SK-N-SH (cell line): ENCODE results near the gene TACC2. TPM values are rescaled to one million over a fixed set of nuclear protein-coding genes. Genes with fewer than 3 reads are reported as not detected.

ENCODE experiments used
- CTCF ChIA-PET: fragments of 300-600, 350-600 bp; formaldehyde crosslinking; extraction: SDS; loops from one replicate; lab custom pipeline; 2021; lab: Yijun Ruan, JAX
- POLR2A ChIA-PET: fragments of 350-600 bp; sonication (Branson Sonifier 250); formaldehyde crosslinking; extraction: SDS; loops from one replicate; lab custom pipeline; 2020; ENCODE audit warnings: antibody characterized with exemption, inconsistent platforms; lab: Yijun Ruan, JAX
- DNase-seq: peaks from one replicate; pipeline ENCODE4 v3.0.0; 2012
- H2AFZ ChIP-seq: fragments of 200-600 bp; sonication (generic); 2 replicates; pipeline ENCODE4 v1.8.1; 2016; ENCODE audit warnings: antibody characterized with exemption, mild to moderate bottlenecking, low read depth
- H3F3A ChIP-seq: fragments of 200-600 bp; sonication (generic); replicated peaks from 2 replicates; pipeline ENCODE3; 2016; ENCODE audit warnings: antibody characterized with exemption, mild to moderate bottlenecking; ENCODE audit not compliant: insufficient read depth
- H3K27ac ChIP-seq, 2 experiments: fragments of 200-500 bp in 1 of 2; fragments of 200-600 bp in 1 of 2; sonication (Bioruptor generic) in 1 of 2; sonication (generic), shearing (Covaris generic) in 1 of 2; 2 replicates each; pipeline versions ENCODE4 v1.5.1 to v1.6.1; 2014 to 2016; ENCODE audit warnings: low read depth in 2 of 2, inconsistent platforms in 1 of 2, low read length in 1 of 2, mild to moderate bottlenecking in 1 of 2, mixed read lengths in 1 of 2
- H3K27me3 ChIP-seq: fragments of 200-600 bp; sonication (generic), shearing (Covaris generic); 2 replicates; pipeline ENCODE4 v1.6.1; 2016; ENCODE audit warnings: mixed run types; ENCODE audit not compliant: insufficient read depth
- H3K36me3 ChIP-seq, 2 experiments: fragments of 200-500 bp in 1 of 2; fragments of 200-600 bp in 1 of 2; sonication (Bioruptor generic) in 1 of 2; sonication (generic) in 1 of 2; replicated peaks in 1 of 2; 2 replicates each; pipeline versions ENCODE3 to v1.5.1; 2014 to 2016; ENCODE audit warnings: low read length in 1 of 2, mild to moderate bottlenecking in 1 of 2; ENCODE audit not compliant: insufficient read depth in 2 of 2, control insufficient read depth in 1 of 2
- H3K4me1 ChIP-seq, 2 experiments: fragments of 200-500 bp in 1 of 2; fragments of 200-600 bp in 1 of 2; sonication (Bioruptor generic) in 1 of 2; sonication (generic), shearing (Covaris generic) in 1 of 2; 2 replicates each; pipeline versions ENCODE4 v1.5.1 to v1.6.1; 2014 to 2016; ENCODE audit warnings: low read depth in 1 of 2, low read length in 1 of 2, mixed run types in 1 of 2; ENCODE audit not compliant: insufficient read depth in 2 of 2, control insufficient read depth in 1 of 2
- H3K4me2 ChIP-seq: fragments of 200-600 bp; sonication (generic), shearing (Covaris generic); 2 replicates; pipeline ENCODE4 v1.6.1; 2017; ENCODE audit warnings: mixed run types
- H3K4me3 ChIP-seq, 2 experiments: fragments of 200-500 bp in 1 of 2; fragments of 200-600 bp in 1 of 2; sonication (Bioruptor generic) in 1 of 2; sonication (generic), shearing (Covaris generic) in 1 of 2; 2 replicates each; pipeline versions ENCODE4 v1.5.1 to v1.8.1; 2014 to 2016; ENCODE audit warnings: low read depth in 2 of 2, inconsistent platforms in 1 of 2, low read length in 1 of 2, mild to moderate bottlenecking in 1 of 2, mixed read lengths in 1 of 2, moderate library complexity in 1 of 2
- H3K79me2 ChIP-seq: fragments of 200-600 bp; sonication (generic); 2 replicates; pipeline ENCODE4 v1.8.1; 2017; ENCODE audit warnings: mild to moderate bottlenecking; ENCODE audit not compliant: insufficient read depth
- H3K9ac ChIP-seq: fragments of 200-600 bp; sonication (generic); 2 replicates; pipeline ENCODE4 v1.6.1; 2017; ENCODE audit warnings: mixed run types
- H3K9me2 ChIP-seq: fragments of 200-600 bp; sonication (generic); 2 replicates; pipeline ENCODE4 v1.6.1; 2017; ENCODE audit warnings: mixed run types
- H3K9me3 ChIP-seq: fragments of 200-600 bp; sonication (generic); 2 replicates; pipeline ENCODE4 v1.6.1; 2017; ENCODE audit warnings: mixed run types, mild to moderate bottlenecking, moderate library complexity
- H4K20me1 ChIP-seq: fragments of 200-600 bp; sonication (generic); 2 replicates; pipeline ENCODE4 v1.6.1; 2017; ENCODE audit warnings: mild to moderate bottlenecking, mixed run types; ENCODE audit not compliant: insufficient read depth
- ELF1 ChIP-seq: IDR thresholded peaks from 2 replicates; pipeline ENCODE4 v1.4.0; 2012
- EP300 ChIP-seq, 2 experiments: IDR thresholded peaks; 2 replicates each; pipeline versions ENCODE4 v1.4.0 to v1.6.1; 2012; ENCODE audit warnings: borderline replicate concordance in 1 of 2, low read depth in 1 of 2, low read length in 1 of 2
- EZH2phosphoT487 ChIP-seq: fragments of 200-600 bp; sonication (generic); IDR thresholded peaks from 2 replicates; pipeline ENCODE4 v1.6.1; 2017; ENCODE audit warnings: low read depth, mixed run types, mild to moderate bottlenecking, antibody characterized with exemption, moderate library complexity, borderline replicate concordance
- FOXJ3 ChIP-seq: sonication (generic); formaldehyde crosslinking; IDR thresholded peaks from 2 replicates; pipeline ENCODE4 v1.5.1; 2020; ENCODE audit warnings: mild to moderate bottlenecking, missing genetic modification reagents
- FOXM1 ChIP-seq: IDR thresholded peaks from 2 replicates; pipeline ENCODE4 v1.4.0; 2012; ENCODE audit warnings: low read depth, mild to moderate bottlenecking
- GATA2 ChIP-seq: sonication (generic); formaldehyde crosslinking; IDR thresholded peaks from 2 replicates; pipeline ENCODE4 v1.5.0; 2020; ENCODE audit warnings: mild to moderate bottlenecking, missing genetic modification reagents
- IRF3 ChIP-seq: fragments of 150-350 bp; IDR thresholded peaks from 2 replicates; pipeline ENCODE4 v1.6.1; 2016; ENCODE audit warnings: mild to moderate bottlenecking, low read depth, low read length
- JUND ChIP-seq: IDR thresholded peaks from 2 replicates; pipeline ENCODE4 v1.4.0; 2012
- MAX ChIP-seq: IDR thresholded peaks from 2 replicates; pipeline ENCODE4 v1.4.0; 2012; ENCODE audit warnings: low read depth
- MEF2A ChIP-seq: IDR thresholded peaks from 2 replicates; pipeline ENCODE4 v1.4.0; 2012; ENCODE audit warnings: low read depth, borderline replicate concordance
- MXI1 ChIP-seq: IDR thresholded peaks from 2 replicates; pipeline ENCODE4 v1.6.1; 2012; ENCODE audit warnings: mild to moderate bottlenecking, low read depth, low read length, improper control_type of control experiment
- NFIC ChIP-seq: IDR thresholded peaks from 2 replicates; pipeline ENCODE4 v1.4.0; 2012; ENCODE audit warnings: borderline replicate concordance
- NRF1 ChIP-seq: IDR thresholded peaks from 2 replicates; pipeline ENCODE4 v1.6.1; 2012; ENCODE audit warnings: low read depth, mild to moderate bottlenecking, low read length
- POLR2AphosphoS5 ChIP-seq: IDR thresholded peaks from 2 replicates; pipeline ENCODE4 v1.6.1; 2012; ENCODE audit warnings: low read depth, low read length
- RAD21 ChIP-seq: IDR thresholded peaks from 2 replicates; pipeline ENCODE4 v1.6.1; 2012; ENCODE audit warnings: mild to moderate bottlenecking, low read length
- RCOR1 ChIP-seq: fragments of 150-350 bp; IDR thresholded peaks from 2 replicates; pipeline ENCODE4 v1.6.1; 2017; ENCODE audit warnings: antibody characterized with exemption, low read length
- REST ChIP-seq: IDR thresholded peaks from 2 replicates; pipeline ENCODE4 v1.6.1; 2012; ENCODE audit warnings: mild to moderate bottlenecking, low read depth, low read length, moderate library complexity
- SIN3A ChIP-seq: IDR thresholded peaks from 2 replicates; pipeline ENCODE4 v1.6.1; 2012; ENCODE audit warnings: low read depth, mild to moderate bottlenecking, low read length, moderate library complexity, borderline replicate concordance
- SMC3 ChIP-seq: IDR thresholded peaks from 2 replicates; pipeline ENCODE4 v1.6.1; 2012; ENCODE audit warnings: low read depth, low read length, improper control_type of control experiment
- TAF1 ChIP-seq: IDR thresholded peaks from 2 replicates; pipeline ENCODE4 v1.6.1; 2012; ENCODE audit warnings: low read depth, mild to moderate bottlenecking, low read length, moderate library complexity, borderline replicate concordance
- TEAD4 ChIP-seq: IDR thresholded peaks from 2 replicates; pipeline ENCODE4 v1.4.0; 2012; ENCODE audit warnings: mild to moderate bottlenecking, borderline replicate concordance; ENCODE audit not compliant: insufficient read depth
- USF1 ChIP-seq: IDR thresholded peaks from 2 replicates; pipeline ENCODE4 v1.4.0; 2012; ENCODE audit warnings: low read depth, borderline replicate concordance
- USF2 ChIP-seq: fragments of 150-350 bp; IDR thresholded peaks from 2 replicates; pipeline ENCODE4 v1.6.1; 2017; ENCODE audit warnings: antibody characterized with exemption, low read length, low read depth, borderline replicate concordance
- YY1 ChIP-seq: IDR thresholded peaks from 2 replicates; pipeline ENCODE4 v1.4.0; 2012; ENCODE audit warnings: low read depth, mild to moderate bottlenecking
- ZBTB33 ChIP-seq: IDR thresholded peaks from 2 replicates; pipeline ENCODE4 v1.4.0; 2012; ENCODE audit warnings: low read depth, borderline replicate concordance
- WGBS: methylation state at CpG from one replicate; pipeline ENCODE4 v1.1.6; 2017; ENCODE audit warnings: low lambda C conversion rate; 5-methylcytosine and 5-hydroxymethylcytosine counted together
- polyA plus RNA-seq, 3 experiments: library from polyadenylated mRNA; depleted of rRNA; stranded (reverse); fragments of >200 nt; gene quantifications; 2 replicates each; pipeline ENCODE4 v1.2.3, GENCODE V29; 2012

The TACC2 gene
- polyA plus RNA-seq, 1 of the 3 experiments (the other 2 are of a cell fraction) = 8.8 TPM

GRCh38 chr10:122139627-122140170 lies 150.7 kb downstream of the TACC2 start:
- Histone ChIP-seq H3K4me1 (peaks cover 33 to 71% of the 10 kb centered on the region in 2 experiments), H3K27me3 (no peaks in the 10 kb centered on the region), H2AFZ (peak overlapping the region; percentile 38; the same call in 1 of the 2 replicates), H3K27ac (peak overlapping the region; percentile 95 to 100; a peak in 3 of 4 replicates), H3K4me2 (peak overlapping the region; percentile 68; the same call in 1 of the 2 replicates), H3K79me2 (no peaks in the 10 kb centered on the region), H3K4me3 (no peak overlapping the region; a peak in 1 of 4 replicates), H3K9me3 (no peaks in the 10 kb centered on the region), H3K9ac (peak overlapping the region; percentile 61; the same call in 1 of the 2 replicates), H3F3A (peaks cover 31% of the 10 kb centered on the region), H3K36me3 (peaks cover 0 to 3% of the 10 kb centered on the region in 2 experiments), H3K9me2 (no peaks in the 10 kb centered on the region), H4K20me1 (no peaks in the 10 kb centered on the region)
- ChIA-PET CTCF (interaction anchor here (0.8 to 7.2 kb wide), 13 partner anchors 18 to 426 kb away, joined by 3 to 111 read pairs (median 6); partner anchors contain the start of gene NSMCE4A), POLR2A (interaction anchor here (0.6 to 5.9 kb wide), 20 partner anchors 9 to 212 kb away, joined by 3 to 90 read pairs (median 5); partner anchors contain the start of genes ATE1 and NSMCE4A)
- DNase-seq = peak; percentile 84
- 59% methylated on average over 10 of the region's 10 CpGs for WGBS
- no peak for TF ChIP-seq JUND
- TF ChIP-seq TAF1 = no peak
- no peak for TF ChIP-seq EZH2phosphoT487
- no peak for TF ChIP-seq MXI1
- no peak for TF ChIP-seq IRF3
- TF ChIP-seq RCOR1 = peak; percentile 99
- TF ChIP-seq ELF1 = no peak
- 0 out of 2 replicates have a peak, but pooled peaks have one; percentile 12 for TF ChIP-seq NFIC
- TF ChIP-seq FOXJ3 (CRISPR knock-in tag) = peak; percentile 99
- TF ChIP-seq ZBTB33 = no peak
- TF ChIP-seq TEAD4 = no peak
- TF ChIP-seq POLR2AphosphoS5 = peak; percentile 65; the same call in 1 of the 2 replicates
- no peak for TF ChIP-seq MEF2A
- no peak for TF ChIP-seq FOXM1
- TF ChIP-seq SIN3A = no peak; the same call in 1 of the 2 replicates
- peak; percentile 47 to 99; a peak in 3 of 4 replicates for TF ChIP-seq EP300 (IDR thresholded peaks at IDR 0.05; ENCODE audit: borderline replicate concordance in 1 of 2, low read depth in 1 of 2, low read length in 1 of 2)
- no peak for TF ChIP-seq SMC3
- TF ChIP-seq REST = no peak
- no peak; the same call in 1 of the 2 replicates for TF ChIP-seq MAX
- no peak for TF ChIP-seq NRF1
- TF ChIP-seq USF2 = no peak
- TF ChIP-seq USF1 = no peak
- peak; percentile 100 for TF ChIP-seq GATA2 (CRISPR knock-in tag)
- TF ChIP-seq RAD21 = peak; percentile 37
- TF ChIP-seq YY1 = no peak
